ENCODE data around the gene ASIC4.

GRCh38 chr2:219569635-219570034 is 55.4 kb downstream of the ASIC4 start:
- no peak for TF ChIP-seq CTCF (IDR thresholded peaks at IDR 0.05)
- no peak for TF ChIP-seq EZH2phosphoT487 (IDR thresholded peaks at IDR 0.05)

All from neural progenitor cell (in vitro differentiated cells).